Measurements from ENCODE around the gene MYO1C. TPM values are rescaled to one million over a fixed set of nuclear protein-coding genes. Genes with fewer than 3 reads are reported as not detected.

The MYO1C gene
- total and polyA plus RNA-seq, 2 of the 8 experiments (the other 6 are each of a cell fraction or from before 2014, with no cell fraction given), result 40.1 to 78.6 TPM

DNA sequence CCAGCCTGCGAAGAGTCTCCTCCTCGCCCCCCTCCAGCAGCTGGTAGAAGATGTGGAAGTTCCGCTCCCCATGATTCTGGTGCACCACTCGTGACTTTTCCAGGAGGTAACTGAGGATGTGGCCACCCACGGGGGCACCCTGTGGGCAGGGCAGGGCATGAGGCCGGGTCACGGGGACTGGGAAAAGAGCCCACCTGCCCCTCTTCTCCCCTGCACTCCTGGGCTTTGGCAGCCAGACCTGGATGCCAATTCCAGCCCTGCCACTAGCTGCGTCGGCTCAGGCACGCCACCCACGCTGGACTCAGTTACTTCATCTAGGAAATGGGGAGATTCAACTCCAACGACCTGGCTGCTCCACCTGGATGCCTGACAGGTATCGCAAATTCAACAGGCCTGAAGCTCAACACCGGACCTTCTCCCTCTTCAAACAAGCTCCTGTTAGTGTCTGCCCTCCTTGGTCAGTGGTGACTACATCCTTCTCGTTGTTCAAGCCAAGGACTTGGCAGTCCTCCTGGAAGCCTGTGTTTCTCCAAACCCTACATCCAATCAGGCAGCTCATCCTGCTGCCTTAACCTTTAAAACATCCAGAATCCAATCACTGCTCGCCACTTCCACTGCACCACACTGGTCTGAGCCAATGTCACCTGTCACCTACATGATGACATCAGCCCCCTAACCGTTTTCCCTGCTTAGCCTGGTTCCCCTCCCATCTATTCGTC is 11.6 kb downstream of the MYO1C start (continued):
- TF ChIP-seq GTF2F1 (IDR thresholded peaks at IDR 0.05; ENCODE audit: borderline replicate concordance, low read depth, low read length) (no peak), E2F6 (IDR thresholded peaks at IDR 0.05) (no peak), SP2 (IDR thresholded peaks at IDR 0.05; ENCODE audit: low read length) (no peak), ZNF274 (IDR thresholded peaks at IDR 0.05; ENCODE audit: borderline replicate concordance, extremely low read depth, low read length) (no peak), TAF7 (optimal IDR thresholded peaks at IDR 0.05; ENCODE audit: borderline replicate concordance, low read depth, low read length) (no peak), POU5F1 (IDR thresholded peaks at IDR 0.05; ENCODE audit: low read depth, low read length) (no peak)
